Muscle layer of duodenum (tissue), 2 donors: ENCODE results near the gene TSSK6.

Source experiments
- H3K27ac ChIP-seq: one replicate; pipeline ENCODE4 v1.7.0; 2013; ENCODE audit warnings: mild to moderate bottlenecking, low read length
- H3K27me3 ChIP-seq: one replicate; pipeline ENCODE4 v1.7.0; 2013; ENCODE audit warnings: low read depth, mild to moderate bottlenecking, control low read depth, low read length
- H3K36me3 ChIP-seq, 2 donors: one replicate each; pipeline ENCODE4 v1.7.0; 2013; ENCODE audit warnings: low read length in 2 of 2, control low read depth in 1 of 2, mild to moderate bottlenecking in 1 of 2; ENCODE audit not compliant: insufficient read depth in 2 of 2, control insufficient read depth in 1 of 2
- H3K4me1 ChIP-seq, 2 donors: one replicate each; pipeline ENCODE4 v1.7.0; 2013; ENCODE audit warnings: low read length in 2 of 2, mild to moderate bottlenecking in 2 of 2, control low read depth in 1 of 2, moderate library complexity in 1 of 2; ENCODE audit not compliant: insufficient read depth in 2 of 2, control insufficient read depth in 1 of 2
- H3K4me3 ChIP-seq, 2 donors: one replicate each; pipeline ENCODE4 v1.7.0; 2013; ENCODE audit warnings: low read length in 2 of 2, low read depth in 1 of 2, mild to moderate bottlenecking in 1 of 2
- H3K9me3 ChIP-seq, 2 donors: one replicate each; pipeline ENCODE4 v1.7.0; 2013; ENCODE audit warnings: low read length in 2 of 2, control low read depth in 1 of 2, mild to moderate bottlenecking in 1 of 2; ENCODE audit not compliant: control insufficient read depth in 1 of 2
- donor health status: healthy.

TSSK6 gene

DNA sequence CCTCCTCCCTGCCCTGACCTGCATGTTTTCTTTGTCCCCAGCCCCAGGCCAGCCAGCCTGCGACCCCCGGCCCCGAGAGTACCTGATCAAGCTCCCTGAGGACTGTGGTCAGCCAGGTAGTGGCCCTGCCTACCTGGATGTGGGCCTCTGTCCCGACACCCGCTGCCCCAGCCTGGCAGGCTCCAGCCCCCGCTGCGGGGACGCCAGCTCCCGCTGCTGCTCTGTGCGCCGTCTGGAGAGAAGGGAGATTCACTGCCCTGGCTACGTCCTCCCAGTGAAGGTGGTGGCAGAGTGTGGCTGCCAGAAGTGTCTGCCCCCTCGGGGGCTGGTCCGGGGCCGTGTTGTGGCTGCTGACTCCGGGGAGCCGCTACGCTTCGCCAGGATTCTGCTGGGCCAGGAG, 28.3 kb upstream of the TSSK6 start:
- Histone ChIP-seq H3K27ac (no peak overlapping the region), H3K36me3 (no peaks in the 10 kb centered on the region), H3K4me1 (peaks cover 3 to 25% of the 10 kb centered on the region in 2 donors), H3K4me3 (no peak overlapping the region), H3K27me3 (peaks cover 16% of the 10 kb centered on the region), H3K9me3 (no peaks in the 10 kb centered on the region)

DNA sequence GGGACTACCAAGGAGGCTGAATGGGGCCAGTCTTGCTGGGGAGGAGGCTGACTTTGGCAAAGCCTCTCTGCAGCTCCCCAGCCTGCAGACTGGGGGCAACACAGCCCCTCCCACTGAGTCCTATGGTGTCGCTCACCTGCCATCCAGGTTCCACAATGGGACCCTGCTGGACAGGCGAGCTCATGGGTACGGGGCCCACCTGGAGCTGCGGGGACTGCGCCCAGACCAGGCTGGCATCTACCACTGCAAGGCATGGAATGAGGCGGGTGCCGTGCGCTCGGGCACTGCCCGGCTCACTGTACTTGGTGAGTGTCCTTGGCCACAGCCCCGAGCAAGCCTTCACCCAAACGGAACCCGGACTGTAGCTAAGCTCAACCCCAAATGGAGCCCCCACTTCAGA, 27.8 kb upstream of the TSSK6 start:
- no peaks in the 10 kb centered on the region for H3K36me3 ChIP-seq
- no peak overlapping the region for H3K4me3 ChIP-seq
- peaks cover 21% of the 10 kb centered on the region for H3K27me3 ChIP-seq
- no peak overlapping the region for H3K27ac ChIP-seq
- H3K4me1 ChIP-seq = peaks cover 5 to 31% of the 10 kb centered on the region in 2 donors
- no peaks in the 10 kb centered on the region for H3K9me3 ChIP-seq

DNA sequence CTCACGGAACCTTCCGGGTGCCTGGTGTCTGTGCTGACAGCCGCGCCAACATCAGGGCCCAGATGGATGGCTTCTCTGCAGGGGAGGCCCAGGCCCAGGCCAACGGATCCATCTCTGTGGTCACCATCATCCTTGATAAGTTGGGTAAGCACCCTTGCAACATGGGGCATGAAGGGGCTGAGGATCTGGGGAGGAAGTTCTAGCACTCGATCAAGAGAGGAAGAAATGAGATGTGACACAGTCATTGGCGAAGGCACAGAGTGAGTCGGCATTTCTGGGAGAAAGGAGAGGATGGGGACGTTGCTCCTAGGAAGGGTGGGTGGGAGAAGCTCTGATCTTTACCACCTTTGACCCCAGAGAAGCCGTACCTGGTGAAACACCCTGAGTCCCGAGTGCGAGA, 27.2 kb upstream of the TSSK6 start:
- no peak overlapping the region for H3K27ac ChIP-seq
- peaks cover 5 to 37% of the 10 kb centered on the region in 2 donors for H3K4me1 ChIP-seq

DNA sequence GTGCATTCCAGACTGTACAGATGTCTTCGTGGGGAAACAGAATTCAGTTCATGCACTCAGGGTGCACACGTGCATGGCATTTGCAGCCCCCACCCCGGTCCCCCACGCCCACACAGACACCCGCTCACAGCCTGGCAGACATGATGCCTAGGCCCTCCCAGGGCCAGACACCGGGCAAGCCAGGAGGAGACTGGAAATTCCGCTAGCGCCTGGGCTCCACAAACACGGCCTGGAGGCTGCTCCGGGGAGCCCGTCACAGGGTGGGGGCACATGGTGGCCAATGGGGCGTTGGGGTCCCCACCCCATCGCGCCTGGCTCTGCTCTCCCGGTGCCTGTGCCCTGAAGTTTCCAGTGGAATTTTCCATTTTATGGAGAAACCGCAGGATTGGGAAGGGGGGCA, 26.3 kb upstream of the TSSK6 start:
- Histone ChIP-seq H3K27ac (no peak overlapping the region), H3K27me3 (peaks cover 25% of the 10 kb centered on the region), H3K9me3 (no peaks in the 10 kb centered on the region), H3K36me3 (no peaks in the 10 kb centered on the region), H3K4me1 (peaks cover 5 to 41% of the 10 kb centered on the region in 2 donors), H3K4me3 (peak overlapping the region in 1 of 2 donors; percentile 42)

More for the DNA sequence above, 27.2 kb upstream of the TSSK6 start:
- Histone ChIP-seq H3K27me3 (peaks cover 25% of the 10 kb centered on the region), H3K36me3 (no peaks in the 10 kb centered on the region), H3K9me3 (no peaks in the 10 kb centered on the region), H3K4me3 (no peak overlapping the region)

DNA sequence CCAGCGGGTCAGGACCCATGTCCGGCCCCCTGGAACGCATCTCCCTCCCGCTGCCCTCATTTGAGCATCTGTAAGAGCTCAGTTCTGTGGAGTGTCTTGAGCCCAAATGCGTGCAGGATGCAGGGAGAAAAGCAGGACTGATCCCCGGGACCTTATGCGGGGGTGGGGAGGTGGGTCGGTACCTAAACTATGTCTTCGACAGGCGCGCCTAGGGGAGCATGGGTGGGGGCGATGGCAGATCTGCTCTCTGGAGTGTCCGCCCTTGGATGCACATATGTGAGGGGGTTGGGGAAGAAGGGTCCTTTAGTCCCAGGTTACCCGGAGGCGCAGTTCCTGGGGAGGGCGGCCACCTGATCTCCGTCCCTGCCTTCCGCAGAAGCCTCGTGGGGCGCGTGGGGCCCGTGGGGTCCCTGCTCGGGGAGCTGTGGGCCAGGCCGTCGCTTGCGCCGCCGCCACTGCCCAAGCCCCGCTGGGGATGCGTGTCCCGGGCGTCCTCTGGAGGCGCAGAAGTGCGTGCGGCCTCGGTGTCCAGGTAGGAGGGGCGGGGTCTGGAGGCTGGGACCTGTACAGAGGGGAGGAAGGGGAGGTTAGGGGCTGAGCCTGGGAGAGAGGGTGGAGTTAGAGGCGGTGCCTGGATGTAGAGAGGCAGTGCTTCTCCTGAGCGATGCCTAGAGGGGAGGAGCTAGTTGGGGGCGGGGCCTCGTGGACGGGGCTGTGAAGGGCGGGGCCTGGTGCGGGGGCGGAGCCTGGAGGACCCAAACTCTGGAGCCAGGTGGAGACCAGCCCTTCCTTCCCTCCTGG, 25.6 kb upstream of the TSSK6 start:
- Histone ChIP-seq H3K4me1 (peaks cover 5 to 41% of the 10 kb centered on the region in 2 donors), H3K27me3 (peaks cover 25% of the 10 kb centered on the region), H3K4me3 (peak overlapping the region in 1 of 2 donors; percentile 42), H3K27ac (no peak overlapping the region), H3K9me3 (no peaks in the 10 kb centered on the region), H3K36me3 (no peaks in the 10 kb centered on the region)

DNA sequence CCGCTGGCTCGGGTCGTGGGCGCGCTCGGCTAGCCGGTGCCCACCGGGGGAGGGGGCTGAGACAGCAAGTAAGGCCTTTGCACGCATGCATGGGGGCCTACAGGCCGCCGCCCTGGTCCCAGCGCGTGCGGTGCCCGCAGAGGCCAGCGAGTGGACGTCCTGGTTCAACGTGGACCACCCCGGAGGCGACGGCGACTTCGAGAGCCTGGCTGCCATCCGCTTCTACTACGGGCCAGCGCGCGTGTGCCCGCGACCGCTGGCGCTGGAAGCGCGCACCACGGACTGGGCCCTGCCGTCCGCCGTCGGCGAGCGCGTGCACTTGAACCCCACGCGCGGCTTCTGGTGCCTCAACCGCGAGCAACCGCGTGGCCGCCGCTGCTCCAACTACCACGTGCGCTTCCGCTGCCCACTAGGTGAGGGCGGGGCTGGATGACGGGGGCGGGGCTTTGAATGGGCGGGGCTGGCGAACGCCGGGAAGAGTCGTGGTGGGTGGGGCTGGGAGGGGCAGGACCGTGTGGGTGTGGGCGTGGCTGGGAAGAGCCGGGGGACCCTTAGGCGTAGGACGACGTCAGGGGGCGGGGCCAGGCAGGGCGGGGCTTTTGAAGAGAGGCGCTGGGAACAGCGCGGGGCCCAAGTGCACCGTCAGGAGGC, 24.8 kb upstream of the TSSK6 start:
- peak overlapping the region in 1 of 2 donors; percentile 42 for H3K4me3 ChIP-seq

DNA sequence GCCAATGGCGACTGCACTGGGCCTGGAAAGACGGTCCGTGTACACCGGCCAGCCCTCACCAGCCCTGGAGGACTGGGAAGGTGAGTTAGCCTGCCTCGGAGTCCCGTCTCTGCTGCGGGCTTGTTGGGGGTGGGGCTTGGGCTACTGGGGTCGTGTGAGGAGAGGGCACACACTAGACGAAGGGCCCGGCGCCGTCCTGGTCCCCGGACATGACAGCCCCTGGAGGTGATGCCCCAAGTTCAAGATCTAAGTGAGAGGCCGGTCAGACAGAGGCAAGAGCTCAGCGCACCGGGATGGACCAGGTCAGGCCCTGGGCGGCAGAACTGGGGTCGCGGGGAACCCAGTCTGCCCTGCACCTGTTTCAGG, 24.3 kb upstream of the TSSK6 start:
- no peak overlapping the region for H3K27ac ChIP-seq
- H3K4me1 ChIP-seq = peaks cover 5 to 41% of the 10 kb centered on the region in 2 donors
- H3K9me3 ChIP-seq = no peaks in the 10 kb centered on the region
- H3K36me3 ChIP-seq = peaks cover 0 to 3% of the 10 kb centered on the region in 2 donors
- no peak overlapping the region for H3K4me3 ChIP-seq
- H3K27me3 ChIP-seq = peaks cover 25% of the 10 kb centered on the region

More for the DNA sequence above, 24.8 kb upstream of the TSSK6 start:
- peaks cover 25% of the 10 kb centered on the region for H3K27me3 ChIP-seq
- H3K4me1 ChIP-seq = peaks cover 5 to 41% of the 10 kb centered on the region in 2 donors
- peaks cover 0 to 3% of the 10 kb centered on the region in 2 donors for H3K36me3 ChIP-seq
- H3K9me3 ChIP-seq = no peaks in the 10 kb centered on the region
- no peak overlapping the region for H3K27ac ChIP-seq

DNA sequence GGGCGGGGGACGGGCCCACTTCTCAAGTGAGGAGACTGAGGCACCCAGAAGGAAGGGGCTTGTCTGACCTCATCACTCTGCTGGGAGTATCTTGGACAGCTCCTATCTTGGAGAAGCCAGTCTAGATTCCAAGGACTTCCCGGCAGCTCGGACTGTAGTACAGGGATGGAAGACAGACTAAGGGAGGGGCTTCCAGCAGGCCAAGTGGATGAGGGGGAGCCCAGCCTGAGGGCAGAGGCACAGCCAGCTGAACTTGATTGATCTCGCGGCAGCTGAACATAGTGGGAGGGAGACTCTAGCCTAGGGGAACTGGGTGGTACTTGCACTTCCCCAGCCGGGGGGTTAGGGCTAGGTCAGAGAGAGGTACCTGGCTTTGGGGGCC, 23.4 kb upstream of the TSSK6 start:
- Histone ChIP-seq H3K27ac (no peak overlapping the region), H3K4me1 (peaks cover 5 to 41% of the 10 kb centered on the region in 2 donors), H3K9me3 (no peaks in the 10 kb centered on the region), H3K27me3 (peaks cover 25% of the 10 kb centered on the region), H3K36me3 (peaks cover 0 to 3% of the 10 kb centered on the region in 2 donors), H3K4me3 (no peak overlapping the region)

DNA sequence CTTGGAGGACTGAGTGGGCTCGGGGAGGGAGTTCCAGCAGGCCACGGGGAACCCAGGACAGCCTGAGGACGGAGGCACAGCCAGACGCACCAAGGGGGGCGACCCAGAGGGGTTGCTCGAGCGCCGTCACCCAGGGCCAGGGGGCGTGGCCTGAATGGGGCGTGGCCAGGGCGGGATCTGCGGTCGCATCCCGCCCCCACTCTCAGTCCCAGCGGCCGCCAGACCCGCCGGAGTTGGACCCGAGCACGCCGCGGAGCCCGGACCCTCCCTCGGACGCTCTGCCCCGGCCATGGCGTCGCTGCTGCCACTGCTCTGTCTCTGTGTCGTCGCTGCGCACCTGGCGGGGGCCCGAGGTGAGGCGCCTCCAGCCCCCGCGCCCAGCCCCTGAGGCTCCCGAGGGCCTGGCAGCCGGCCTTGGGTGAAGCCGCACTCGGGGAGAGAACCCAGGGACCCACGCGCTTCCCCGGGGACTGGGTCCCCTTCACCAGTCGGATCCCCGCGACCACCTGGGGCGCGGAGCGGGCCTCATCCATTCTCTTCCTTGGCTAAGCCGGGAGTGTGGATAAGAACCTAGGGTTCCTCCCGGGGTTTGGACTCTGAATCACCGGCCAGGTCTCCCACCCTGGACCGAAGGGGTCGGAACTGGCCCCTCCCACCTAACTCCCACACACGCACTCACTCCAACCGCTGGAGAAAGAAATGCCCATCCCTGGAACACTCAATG, 22.9 kb upstream of the TSSK6 start, which contains the start of gene CILP2:
CILP2 (plus strand) TSS at position 205 of the 724 bp plus-strand sequence; CDS start at position 290, 85 bp downstream.
- Histone ChIP-seq H3K4me3 (peak within 1 kb of the TSS in 1 of 2 donors; percentile 48), H3K36me3 (peaks cover 0 to 3% of the 10 kb centered on the region in 2 donors), H3K27me3 (peaks cover 25% of the 10 kb centered on the region), H3K27ac (no peak within 1 kb of the TSS), H3K9me3 (no peaks in the 10 kb centered on the region), H3K4me1 (peaks cover 5 to 41% of the 10 kb centered on the region in 2 donors)

DNA sequence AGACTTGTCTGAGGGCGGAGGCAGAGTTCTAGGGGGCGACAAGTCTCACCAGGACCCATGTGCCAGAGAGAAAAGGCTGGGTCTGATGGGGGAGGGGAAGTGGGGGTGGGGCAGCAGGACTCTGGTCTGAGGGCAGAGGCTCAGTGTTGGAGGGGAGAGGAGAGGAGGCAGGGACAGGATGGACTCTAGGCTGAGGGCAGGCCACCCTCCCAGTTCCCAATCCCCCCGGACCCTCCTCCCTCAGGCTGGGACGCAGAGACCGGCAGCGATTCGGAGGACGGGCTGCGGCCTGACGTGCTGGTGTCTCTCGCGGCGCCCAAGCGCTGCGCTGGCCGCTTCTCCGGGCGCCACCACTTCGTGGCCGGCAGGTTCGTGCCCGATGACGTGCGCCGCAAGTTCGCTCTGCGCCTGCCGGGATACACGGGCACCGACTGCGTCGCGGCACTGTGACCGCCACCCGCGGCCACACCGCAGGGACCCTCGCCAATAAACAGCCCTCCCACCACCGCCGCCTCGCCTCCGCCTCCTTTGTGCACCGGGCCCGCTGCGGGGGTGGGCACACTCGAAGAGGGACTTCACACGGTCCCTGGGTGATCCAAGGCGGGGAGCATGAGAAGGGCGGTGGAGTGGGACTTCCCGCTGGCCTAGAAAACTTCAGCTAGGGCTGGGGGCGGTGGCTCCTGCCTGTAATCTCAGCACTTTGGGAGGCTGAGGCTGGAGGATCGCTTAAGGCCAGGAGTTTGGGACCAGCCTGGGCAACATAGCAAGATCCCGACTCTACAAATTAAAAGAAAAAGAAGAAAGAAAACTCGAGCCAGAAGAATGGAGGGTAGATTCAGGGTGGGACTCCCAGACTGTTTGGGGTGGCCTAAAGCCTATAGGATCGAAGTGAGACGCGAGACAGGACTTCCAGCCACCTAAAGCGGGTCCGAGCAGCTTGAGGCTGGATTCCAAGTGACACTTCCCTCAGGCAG, 22.0 kb upstream of the TSSK6 start:
- peaks cover 5 to 46% of the 10 kb centered on the region in 2 donors for H3K4me1 ChIP-seq
- H3K4me3 ChIP-seq = peak overlapping the region in 1 of 2 donors; percentile 48
- peaks cover 25% of the 10 kb centered on the region for H3K27me3 ChIP-seq
- H3K27ac ChIP-seq = no peak overlapping the region
- peaks cover 0 to 3% of the 10 kb centered on the region in 2 donors for H3K36me3 ChIP-seq
- H3K9me3 ChIP-seq = no peaks in the 10 kb centered on the region
